AG20443 (cell line): ENCODE results near the gene HLCS.

Source experiments
- DNase-seq: peaks from one replicate; pipeline ENCODE4 v3.0.0; 2012; ENCODE audit warnings: low spot score, mixed read lengths

The HLCS gene

DNA sequence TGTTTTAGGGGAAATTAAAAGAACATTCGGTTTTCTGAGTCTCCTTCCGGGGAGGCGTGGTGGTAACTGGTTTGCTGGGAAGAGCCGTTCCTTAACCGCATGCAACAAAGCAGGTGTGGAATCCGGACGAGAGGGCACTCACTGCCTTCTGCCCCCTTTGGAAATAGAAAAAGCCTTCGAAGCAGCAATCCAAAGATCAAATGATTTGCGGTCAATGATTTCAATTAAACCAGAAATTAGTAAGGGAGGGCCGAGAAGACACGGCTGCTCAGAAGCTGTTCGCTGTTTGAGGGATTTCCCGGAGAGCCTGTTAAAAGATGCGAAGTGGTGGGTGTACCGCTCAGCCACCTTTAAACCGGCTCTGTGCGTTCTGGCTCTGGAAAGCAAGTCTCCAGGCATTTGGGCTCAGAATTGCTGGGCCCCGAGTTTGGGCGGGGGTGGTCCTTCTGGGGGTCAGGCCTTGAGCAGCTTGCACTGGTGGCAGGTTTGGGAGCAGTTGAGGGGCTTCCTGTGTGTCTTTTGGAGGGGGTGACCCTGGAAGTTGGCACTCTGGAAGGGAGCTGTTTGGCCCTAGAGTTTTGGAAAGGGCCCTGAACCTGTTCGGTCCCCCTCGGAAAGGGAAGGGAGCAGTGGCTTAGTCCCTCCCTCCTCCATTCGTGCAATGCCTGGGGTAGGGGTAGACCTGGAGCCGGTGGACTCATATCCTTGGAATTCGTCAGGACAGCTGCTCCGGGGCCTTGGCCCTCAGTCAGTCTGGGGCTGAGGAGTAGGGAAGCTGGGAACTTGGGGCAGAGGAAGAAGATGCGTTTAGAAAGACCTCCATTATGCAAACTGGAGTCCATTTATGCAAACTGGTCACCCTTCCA, 264.5 kb downstream of the HLCS start:
- no peak for DNase-seq

DNA sequence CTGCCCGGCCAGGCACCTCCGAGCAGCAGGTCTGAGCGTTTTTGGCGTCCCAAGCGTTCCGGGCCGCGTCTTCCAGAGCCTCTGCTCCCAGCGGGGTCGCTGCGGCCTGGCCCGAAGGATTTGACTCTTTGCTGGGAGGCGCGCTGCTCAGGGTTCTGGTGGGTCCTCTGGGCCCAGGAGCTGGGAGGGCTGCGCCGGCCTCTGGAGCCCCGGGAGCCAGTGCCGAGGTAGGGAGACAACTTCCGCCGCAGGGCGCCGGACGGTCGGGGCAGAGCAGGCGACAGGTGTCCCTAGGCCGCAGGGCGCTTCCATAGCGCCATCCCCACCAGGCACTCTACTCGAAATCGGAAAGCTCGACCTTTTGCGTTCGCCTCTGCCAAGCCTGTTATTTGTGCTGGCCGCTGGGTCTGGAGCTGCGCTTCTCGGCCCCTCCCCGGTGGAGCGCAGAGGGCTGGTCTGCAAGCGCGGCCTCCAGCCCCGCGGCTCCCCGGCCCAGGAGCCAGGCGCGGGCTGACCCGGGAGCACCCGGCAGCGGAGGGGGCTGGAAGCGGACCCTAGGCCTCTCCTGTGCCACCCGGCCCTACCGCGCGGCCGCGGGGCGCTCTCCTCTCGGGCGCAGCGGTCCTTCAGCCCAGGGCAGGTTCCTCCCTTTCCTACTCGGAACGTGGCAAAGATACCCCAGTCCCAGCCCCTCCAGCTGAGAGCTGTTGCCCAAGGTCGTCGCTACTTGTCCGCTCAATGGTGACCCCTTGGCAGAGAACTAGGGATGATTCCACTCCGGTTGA, 265.3 kb downstream of the HLCS start:
- DNase-seq: peak; percentile 30
